ENCODE results near the gene FRS3.

The FRS3 gene

DNA sequence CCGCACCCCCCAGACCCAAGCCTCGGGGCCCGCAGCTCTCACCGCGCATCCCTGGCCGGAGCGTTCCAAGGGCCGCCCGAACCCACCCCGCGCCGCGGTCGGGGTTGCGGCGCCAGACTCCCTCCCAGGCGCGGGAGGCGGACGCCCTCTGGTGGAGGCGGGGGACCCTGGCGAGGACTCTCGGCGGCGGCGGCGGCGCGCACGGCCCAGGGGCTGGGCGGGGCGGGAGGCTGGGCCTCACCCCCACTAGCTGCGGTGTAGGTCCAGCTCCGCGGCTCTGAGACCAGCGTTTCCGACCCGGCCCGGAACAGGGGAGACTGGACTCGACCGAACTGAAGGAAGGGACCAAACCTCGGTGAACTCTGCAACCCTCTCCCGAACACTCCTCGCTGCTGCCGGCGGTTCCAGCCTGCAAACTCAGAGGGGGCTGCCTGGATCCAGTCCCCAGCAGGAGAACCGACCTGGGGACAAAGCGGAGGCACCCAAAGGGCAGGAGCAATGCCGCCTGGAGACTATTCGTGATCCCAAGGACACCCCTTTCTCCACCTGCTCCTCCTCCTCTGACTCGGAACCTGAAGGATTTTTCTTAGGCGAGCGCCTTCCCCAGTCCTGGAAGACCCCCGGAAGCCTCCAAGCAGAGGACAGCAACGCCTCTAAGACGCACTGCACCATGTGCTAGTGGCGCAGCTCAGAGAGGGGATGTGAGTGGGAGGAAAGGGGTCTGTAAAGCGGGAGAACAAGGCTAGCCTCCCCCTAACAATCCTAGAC, 6.9 kb upstream of the FRS3 start:
- H3K18ac ChIP-seq (ENCODE audit: low read depth in 1 of 2, low read length in 2 of 2), result peak overlapping the region; percentile 75 to 90

DNA sequence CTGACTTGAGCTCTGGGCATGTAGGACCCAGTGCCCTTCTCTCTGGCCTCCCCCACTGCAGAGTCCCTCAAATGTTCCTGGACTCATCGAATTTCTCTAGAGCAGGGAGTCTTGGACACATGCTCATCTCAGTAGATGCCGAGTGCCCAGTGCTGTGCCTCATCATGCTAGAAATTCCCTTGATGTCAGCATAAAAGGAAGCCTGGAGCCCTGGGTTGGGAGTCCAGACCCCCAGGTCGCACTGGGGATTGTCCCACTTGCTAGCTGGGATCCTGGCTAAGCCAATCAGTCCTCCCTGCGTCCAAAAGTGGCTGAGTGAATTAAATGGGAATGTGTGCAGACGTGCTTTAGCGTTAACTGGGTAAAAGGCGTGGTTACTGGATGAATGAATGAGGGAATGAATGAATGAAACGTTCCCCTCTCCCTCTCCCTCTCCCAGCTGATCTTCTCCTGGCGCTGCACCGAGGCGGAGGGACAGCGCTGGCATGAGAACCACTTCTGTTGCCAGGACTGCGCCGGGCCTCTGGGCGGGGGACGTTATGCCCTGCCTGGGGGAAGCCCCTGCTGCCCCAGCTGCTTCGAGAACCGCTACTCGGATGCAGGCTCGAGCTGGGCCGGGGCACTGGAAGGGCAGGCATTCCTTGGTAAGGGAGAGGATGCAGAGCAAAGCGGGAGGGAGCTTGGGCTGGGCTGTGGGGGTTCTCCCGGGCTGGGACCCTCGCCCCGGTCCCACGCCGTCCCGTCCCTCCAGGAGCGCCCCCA, 6.2 kb upstream of the FRS3 start:
- Histone ChIP-seq H3K9me3 (ENCODE audit: control insufficient read depth, low read length) (no peaks in the 10 kb centered on the region), H3K23ac (ENCODE audit: low read length in 2 of 2) (no peak overlapping the region), H2BK120ac (ENCODE audit: low read depth, low read length) (no peak overlapping the region), H3K27me3 (ENCODE audit: control insufficient read depth in 1 of 2, insufficient read depth in 1 of 2, low read length in 2 of 2) (no peaks in the 10 kb centered on the region), H2BK15ac (ENCODE audit: low read depth, poor library complexity, severe bottlenecking) (peak overlapping the region; percentile 60), H2AFZ (ENCODE audit: low read depth, low read length) (no peak overlapping the region), H4K8ac (ENCODE audit: low read length) (peak overlapping the region; percentile 78), H3K4ac (ENCODE audit: low read depth in 1 of 2, low read length in 2 of 2) (peak overlapping the region in 1 of 2 experiments; percentile 49), H3K79me1 (replicated peaks; ENCODE audit: low read length, poor library complexity, severe bottlenecking) (peaks cover 15% of the 10 kb centered on the region), H2AK5ac (ENCODE audit: low read length, severe bottlenecking) (no peak overlapping the region), H3K4me2 (ENCODE audit: low read length, poor library complexity, severe bottlenecking) (peak overlapping the region; percentile 91), H3K9ac (ENCODE audit: low read length) (peak overlapping the region; percentile 74), H4K91ac (ENCODE audit: low read length) (peak overlapping the region; percentile 2), H2BK12ac (ENCODE audit: low read length in 2 of 2) (peak overlapping the region in 1 of 2 experiments; percentile 15), H3K4me1 (ENCODE audit: control insufficient read depth, insufficient read depth, low read depth, low read length) (peaks cover 22% of the 10 kb centered on the region), H3K14ac (ENCODE audit: low read length in 2 of 2) (peak overlapping the region in 1 of 2 experiments; percentile 84), H3K18ac (ENCODE audit: low read depth in 1 of 2, low read length in 2 of 2) (peak overlapping the region; percentile 44 to 75), H2BK5ac (ENCODE audit: low read depth, low read length, poor library complexity, severe bottlenecking) (no peak overlapping the region), H3K4me3 (ENCODE audit: insufficient read depth in 1 of 2, low read depth in 1 of 2, low read length in 2 of 2) (peak overlapping the region; percentile 69 to 100), H3K36me3 (ENCODE audit: control insufficient read depth in 1 of 2, insufficient read depth in 2 of 2, low read depth in 1 of 2, low read length in 2 of 2) (peaks cover 3 to 21% of the 10 kb centered on the region in 2 experiments), H3K27ac (ENCODE audit: low read length, poor library complexity, severe bottlenecking) (no peak overlapping the region)
- DNase-seq, result peak; percentile 40
- WGBS, result 39% methylated on average over 24 of the region's 29 CpGs

More for the DNA sequence above, 6.9 kb upstream of the FRS3 start:
- Histone ChIP-seq H3K4me1 (ENCODE audit: control insufficient read depth, insufficient read depth, low read depth, low read length) (peaks cover 16% of the 10 kb centered on the region), H3K36me3 (ENCODE audit: control insufficient read depth in 1 of 2, insufficient read depth in 2 of 2, low read depth in 1 of 2, low read length in 2 of 2) (peaks cover 3 to 28% of the 10 kb centered on the region in 2 experiments), H3K4me2 (ENCODE audit: low read length, poor library complexity, severe bottlenecking) (peak overlapping the region; percentile 96), H2AK5ac (ENCODE audit: low read length, severe bottlenecking) (no peak overlapping the region), H4K91ac (ENCODE audit: low read length) (peak overlapping the region; percentile 30), H3K9me3 (ENCODE audit: control insufficient read depth, low read length) (no peaks in the 10 kb centered on the region), H2AFZ (ENCODE audit: low read depth, low read length) (peak overlapping the region; percentile 10), H2BK15ac (ENCODE audit: low read depth, poor library complexity, severe bottlenecking) (peak overlapping the region; percentile 60), H4K8ac (ENCODE audit: low read length) (peak overlapping the region; percentile 78), H3K4ac (ENCODE audit: low read depth in 1 of 2, low read length in 2 of 2) (peak overlapping the region; percentile 61 to 79), H3K14ac (ENCODE audit: low read length in 2 of 2) (peak overlapping the region in 1 of 2 experiments; percentile 79), H3K79me1 (replicated peaks; ENCODE audit: low read length, poor library complexity, severe bottlenecking) (peaks cover 15% of the 10 kb centered on the region), H3K4me3 (ENCODE audit: insufficient read depth in 1 of 2, low read depth in 1 of 2, low read length in 2 of 2) (peak overlapping the region; percentile 69 to 100), H3K27me3 (ENCODE audit: control insufficient read depth in 1 of 2, insufficient read depth in 1 of 2, low read length in 2 of 2) (no peaks in the 10 kb centered on the region), H2BK12ac (ENCODE audit: low read length in 2 of 2) (peak overlapping the region in 1 of 2 experiments; percentile 49), H3K9ac (ENCODE audit: low read length) (peak overlapping the region; percentile 96), H3K23ac (ENCODE audit: low read length in 2 of 2) (peak overlapping the region in 1 of 2 experiments; percentile 66), H2BK120ac (ENCODE audit: low read depth, low read length) (no peak overlapping the region), H3K27ac (ENCODE audit: low read length, poor library complexity, severe bottlenecking) (peak overlapping the region; percentile 88), H2BK5ac (ENCODE audit: low read depth, low read length, poor library complexity, severe bottlenecking) (peak overlapping the region; percentile 81)
- DNase-seq, result peak; percentile 82
- WGBS, result under 1% methylated on average over 50 of the region's 58 CpGs

DNA sequence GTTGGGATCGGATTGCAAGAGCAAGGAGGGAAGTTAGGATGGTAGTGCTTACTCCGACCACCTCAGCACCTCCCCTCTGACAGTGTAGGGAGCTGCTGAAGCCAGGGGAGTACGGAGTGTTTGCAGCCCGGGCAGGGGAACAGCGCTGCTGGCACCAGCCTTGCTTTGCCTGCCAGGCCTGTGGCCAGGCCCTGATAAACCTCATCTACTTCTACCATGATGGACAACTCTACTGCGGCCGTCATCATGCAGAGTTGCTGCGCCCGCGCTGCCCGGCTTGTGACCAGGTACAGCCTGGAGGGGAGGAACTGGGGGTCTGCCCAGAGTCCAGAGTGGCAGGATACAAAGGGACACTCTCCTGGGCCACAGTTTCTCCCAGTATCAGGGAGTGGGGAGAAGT, 5.6 kb upstream of the FRS3 start:
- H2AK5ac ChIP-seq (ENCODE audit: low read length, severe bottlenecking), result no peak overlapping the region
- no peak overlapping the region for H3K27ac ChIP-seq (ENCODE audit: low read length, poor library complexity, severe bottlenecking)
- H3K14ac ChIP-seq (ENCODE audit: low read length in 2 of 2), result no peak overlapping the region
- WGBS, result 88% methylated on average over 11 of the region's 11 CpGs
- no peak overlapping the region for H3K23ac ChIP-seq (ENCODE audit: low read length in 2 of 2)
- no peak overlapping the region for H2BK120ac ChIP-seq (ENCODE audit: low read depth, low read length)
- H4K8ac ChIP-seq (ENCODE audit: low read length), result no peak overlapping the region
- H2BK15ac ChIP-seq (ENCODE audit: low read depth, poor library complexity, severe bottlenecking), result no peak overlapping the region
- H2BK12ac ChIP-seq (ENCODE audit: low read length in 2 of 2), result no peak overlapping the region
- H3K4me2 ChIP-seq (ENCODE audit: low read length, poor library complexity, severe bottlenecking), result no peak overlapping the region
- no peak overlapping the region for H2AFZ ChIP-seq (ENCODE audit: low read depth, low read length)
- H3K4me1 ChIP-seq (ENCODE audit: control insufficient read depth, insufficient read depth, low read depth, low read length), result peaks cover 23% of the 10 kb centered on the region
- H3K9ac ChIP-seq (ENCODE audit: low read length), result no peak overlapping the region
- H3K9me3 ChIP-seq (ENCODE audit: control insufficient read depth, low read length), result no peaks in the 10 kb centered on the region
- no peak overlapping the region for H3K4me3 ChIP-seq (ENCODE audit: insufficient read depth in 1 of 2, low read depth in 1 of 2, low read length in 2 of 2)
- H3K36me3 ChIP-seq (ENCODE audit: control insufficient read depth in 1 of 2, insufficient read depth in 2 of 2, low read depth in 1 of 2, low read length in 2 of 2), result peaks cover 3 to 15% of the 10 kb centered on the region in 2 experiments
- DNase-seq, result no peak
- H3K4ac ChIP-seq (ENCODE audit: low read depth in 1 of 2, low read length in 2 of 2), result no peak overlapping the region
- H2BK5ac ChIP-seq (ENCODE audit: low read depth, low read length, poor library complexity, severe bottlenecking), result no peak overlapping the region
- H3K18ac ChIP-seq (ENCODE audit: low read depth in 1 of 2, low read length in 2 of 2), result no peak overlapping the region
- H4K91ac ChIP-seq (ENCODE audit: low read length), result no peak overlapping the region
- peaks cover 13% of the 10 kb centered on the region for H3K79me1 ChIP-seq (replicated peaks; ENCODE audit: low read length, poor library complexity, severe bottlenecking)
- no peaks in the 10 kb centered on the region for H3K27me3 ChIP-seq (ENCODE audit: control insufficient read depth in 1 of 2, insufficient read depth in 1 of 2, low read length in 2 of 2)

DNA sequence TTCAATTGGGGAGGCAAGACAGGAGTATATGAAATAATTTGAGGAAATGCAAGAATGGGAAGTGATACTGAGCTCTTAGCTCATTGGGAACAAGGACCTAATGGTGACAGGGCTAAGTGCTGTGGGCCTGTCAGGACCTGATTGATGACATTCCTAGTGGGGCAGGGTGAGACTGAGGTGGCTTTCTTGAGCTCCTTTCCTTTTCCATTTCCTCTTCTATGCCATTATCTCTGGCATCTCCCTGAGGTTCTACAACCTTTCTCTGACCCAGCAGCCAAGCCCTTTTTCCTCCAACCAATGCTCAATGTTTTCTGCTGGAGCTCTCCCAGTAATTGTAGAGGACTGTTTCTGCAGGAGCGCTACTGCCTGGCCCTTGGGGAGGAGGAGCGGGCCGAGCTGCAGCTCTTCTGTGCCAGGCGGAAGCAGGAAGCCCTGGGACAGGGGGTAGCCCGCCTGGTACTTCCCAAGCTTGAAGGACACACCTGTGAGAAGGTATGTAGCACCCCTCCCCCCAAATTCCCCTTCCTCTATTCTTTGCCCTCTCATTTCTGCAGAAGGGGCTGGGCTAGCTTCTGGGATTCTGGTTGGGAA, 5.0 kb upstream of the FRS3 start:
- H3K4ac ChIP-seq (ENCODE audit: low read depth in 1 of 2, low read length in 2 of 2), result no peak overlapping the region
- no peak overlapping the region for H2BK15ac ChIP-seq (ENCODE audit: low read depth, poor library complexity, severe bottlenecking)
- no peak overlapping the region for H3K4me2 ChIP-seq (ENCODE audit: low read length, poor library complexity, severe bottlenecking)
- H3K4me3 ChIP-seq (ENCODE audit: insufficient read depth in 1 of 2, low read depth in 1 of 2, low read length in 2 of 2), result no peak overlapping the region
- no peak overlapping the region for H2BK12ac ChIP-seq (ENCODE audit: low read length in 2 of 2)
- H3K4me1 ChIP-seq (ENCODE audit: control insufficient read depth, insufficient read depth, low read depth, low read length), result peaks cover 21% of the 10 kb centered on the region
- WGBS, result 54% methylated on average over 3 of the region's 5 CpGs
- H3K36me3 ChIP-seq (ENCODE audit: control insufficient read depth in 1 of 2, insufficient read depth in 2 of 2, low read depth in 1 of 2, low read length in 2 of 2), result peaks cover 0 to 9% of the 10 kb centered on the region in 2 experiments
- no peak overlapping the region for H3K23ac ChIP-seq (ENCODE audit: low read length in 2 of 2)
- H3K79me1 ChIP-seq (replicated peaks; ENCODE audit: low read length, poor library complexity, severe bottlenecking), result peaks cover 10% of the 10 kb centered on the region
- H2AFZ ChIP-seq (ENCODE audit: low read depth, low read length), result no peak overlapping the region
- no peak overlapping the region for H3K18ac ChIP-seq (ENCODE audit: low read depth in 1 of 2, low read length in 2 of 2)
- H3K9ac ChIP-seq (ENCODE audit: low read length), result no peak overlapping the region
- H3K27me3 ChIP-seq (ENCODE audit: control insufficient read depth in 1 of 2, insufficient read depth in 1 of 2, low read length in 2 of 2), result no peaks in the 10 kb centered on the region
- no peak overlapping the region for H2BK120ac ChIP-seq (ENCODE audit: low read depth, low read length)
- H3K14ac ChIP-seq (ENCODE audit: low read length in 2 of 2), result no peak overlapping the region
- no peaks in the 10 kb centered on the region for H3K9me3 ChIP-seq (ENCODE audit: control insufficient read depth, low read length)
- H2BK5ac ChIP-seq (ENCODE audit: low read depth, low read length, poor library complexity, severe bottlenecking), result no peak overlapping the region
- DNase-seq, result no peak
- no peak overlapping the region for H2AK5ac ChIP-seq (ENCODE audit: low read length, severe bottlenecking)
- no peak overlapping the region for H3K27ac ChIP-seq (ENCODE audit: low read length, poor library complexity, severe bottlenecking)
- H4K8ac ChIP-seq (ENCODE audit: low read length), result no peak overlapping the region
- H4K91ac ChIP-seq (ENCODE audit: low read length), result no peak overlapping the region
